Thoracic aorta (tissue), 2 donors: ENCODE results near the gene NFASC. TPM values are rescaled to one million over a fixed set of nuclear protein-coding genes. Genes with fewer than 3 reads are reported as not detected.

Source experiments
- ATAC-seq: fragments of 150-250 bp; one replicate; pipeline ENCODE4 v1.8.0; 2017; ENCODE audit warnings: low read depth; ENCODE audit not compliant: insufficient number of reproducible peaks, low FRiP score
- DNase-seq: peaks from one replicate; pipeline ENCODE4 v3.0.0-alpha.2; 2020; ENCODE audit warnings: low spot score
- H3K27ac ChIP-seq, 2 donors: fragments of 200-600 bp; sonication (generic); 1 replicate in 1 of 2; 2 replicates in 1 of 2; pipeline ENCODE4 v1.5.1; 2016; ENCODE audit warnings: mild to moderate bottlenecking in 2 of 2, moderate library complexity in 2 of 2
- H3K27me3 ChIP-seq: fragments of 200-600 bp; sonication (generic); replicated peaks from 2 replicates; pipeline ENCODE4 v1.6.0; 2016; ENCODE audit warnings: mild to moderate bottlenecking; ENCODE audit not compliant: insufficient read depth
- H3K36me3 ChIP-seq: fragments of 200-600 bp; sonication (generic); one replicate; pipeline ENCODE4 v1.5.1; 2016
- H3K4me1 ChIP-seq, 2 donors: fragments of 200-600 bp; sonication (generic); 1 replicate in 1 of 2; 2 replicates in 1 of 2; pipeline versions ENCODE4 v1.5.1 to v1.6.0; 2016; ENCODE audit warnings: low read depth in 2 of 2, mild to moderate bottlenecking in 1 of 2; ENCODE audit not compliant: control insufficient read depth in 1 of 2
- H3K4me3 ChIP-seq: fragments of 200-600 bp; sonication (generic); 2 replicates; pipeline ENCODE4 v1.5.1; 2016; ENCODE audit warnings: mild to moderate bottlenecking
- H3K9me3 ChIP-seq: fragments of 200-600 bp; sonication (generic); 2 replicates; pipeline ENCODE4 v1.5.1; 2016
- CTCF ChIP-seq: fragments of 200-600 bp; sonication (generic); IDR thresholded peaks from one replicate; pipeline ENCODE4 v1.5.1; 2019; ENCODE audit warnings: antibody characterized with exemption
- total RNA-seq, 2 donors: library from RNA; depleted of rRNA; stranded (reverse); fragments of >200 nt; gene quantifications; one replicate each; pipeline versions ENCODE4 v1.1.0 to v1.2.3, GENCODE V29; 2016

The NFASC gene
- total RNA-seq, 2 donors from 2014 or later = 26.2 to 29.5 TPM

- ATAC-seq (no peak), DNase-seq (no peak)
- Histone ChIP-seq H3K4me3 (no peak overlapping the region), H3K4me1 (no peaks in the 10 kb centered on the region), H3K27ac (no peak overlapping the region), H3K36me3 (no peaks in the 10 kb centered on the region), H3K27me3 (no peaks in the 10 kb centered on the region), H3K9me3 (no peaks in the 10 kb centered on the region)
- TF ChIP-seq CTCF = no peak
Measured at GRCh38 chr1:205071028-205071409, 200.4 kb downstream of the NFASC start.

- no peak for TF ChIP-seq CTCF
- ATAC-seq = no peak
- DNase-seq = no peak
- Histone ChIP-seq H3K36me3 (no peaks in the 10 kb centered on the region), H3K4me1 (no peaks in the 10 kb centered on the region), H3K9me3 (no peaks in the 10 kb centered on the region), H3K27me3 (no peaks in the 10 kb centered on the region), H3K27ac (no peak overlapping the region), H3K4me3 (no peak overlapping the region)
Measured at GRCh38 chr1:205071801-205072200, 201.1 kb downstream of the NFASC start.

- ATAC-seq = no peak
Measured at GRCh38 chr1:205072286-205072685, 201.6 kb downstream of the NFASC start.

More at GRCh38 chr1:205072286-205072685, 201.6 kb downstream of the NFASC start:
- no peak for DNase-seq
- no peaks in the 10 kb centered on the region for H3K9me3 ChIP-seq
- H3K36me3 ChIP-seq = no peaks in the 10 kb centered on the region
- H3K27ac ChIP-seq = no peak overlapping the region
- no peak overlapping the region for H3K4me3 ChIP-seq
- no peaks in the 10 kb centered on the region for H3K27me3 ChIP-seq
- H3K4me1 ChIP-seq = no peaks in the 10 kb centered on the region
- no peak for TF ChIP-seq CTCF

Other genes with a start within 250 kb of the NFASC start
- gene LRRN2, start 185.1 kb upstream of the NFASC start, total RNA-seq = under 1 TPM; 0.63 to 0.81 TPM
- gene CNTN2, start 172.3 kb downstream of the NFASC start, total RNA-seq = 1 to 10 TPM in 1 of 2 donors, under 1 TPM in 1; 0.68 to 1.4 TPM
- gene TMEM81, start 213.6 kb downstream of the NFASC start, total RNA-seq = under 1 TPM; 0.41 to 0.85 TPM